ENCODE measurements around the gene MSL1.

GRCh38 chr17:40072040-40072734 is 49.6 kb upstream of the MSL1 start:
- TF ChIP-seq CTCF (conservative IDR thresholded peaks at IDR 0.05) (no peak), ZFX (IDR thresholded peaks at IDR 0.05) (no peak)
